HUDEP-2 (cell line): Measurements from ENCODE around the gene CACNA2D3.

Experiments used
- DNase-seq, 76 experiments: peaks; one replicate each; lab custom pipeline; 2025; ENCODE audit not compliant: unreplicated experiment in 76 of 76; lab: John Stamatoyannopoulos, UW

CACNA2D3 gene

GRCh38 chr3:54321520-54321919, 199.2 kb downstream of the CACNA2D3 start:
- no peak for DNase-seq

GRCh38 chr3:54322354-54322753, 200.0 kb downstream of the CACNA2D3 start:
- no peak for DNase-seq

- no peak for DNase-seq
Measured at GRCh38 chr3:54324103-54324502, 201.8 kb downstream of the CACNA2D3 start.

- DNase-seq = no peak
Measured at GRCh38 chr3:54326951-54327350, 204.6 kb downstream of the CACNA2D3 start.

- DNase-seq = no peak
Measured at GRCh38 chr3:54331341-54331740, 209.0 kb downstream of the CACNA2D3 start.

- DNase-seq = no peak
Measured at GRCh38 chr3:54337846-54338245, 215.5 kb downstream of the CACNA2D3 start.

GRCh38 chr3:54339608-54340007, 217.3 kb downstream of the CACNA2D3 start:
- DNase-seq = no peak

GRCh38 chr3:54341811-54342210, 219.5 kb downstream of the CACNA2D3 start:
- no peak for DNase-seq

GRCh38 chr3:54342676-54343075, 220.3 kb downstream of the CACNA2D3 start:
- DNase-seq = no peak

GRCh38 chr3:54343495-54343894, 221.1 kb downstream of the CACNA2D3 start:
- DNase-seq = no peak

- DNase-seq = no peak
Measured at GRCh38 chr3:54344601-54345231, 222.4 kb downstream of the CACNA2D3 start.

GRCh38 chr3:54345847-54346375, 223.6 kb downstream of the CACNA2D3 start:
- no peak for DNase-seq

- no peak for DNase-seq
Measured at GRCh38 chr3:54347060-54347459, 224.7 kb downstream of the CACNA2D3 start.

- no peak for DNase-seq
Measured at GRCh38 chr3:54347933-54348332, 225.6 kb downstream of the CACNA2D3 start.

- peak in 42 of 76 experiments; percentile 0 to 57 (median 21) for DNase-seq
Measured at GRCh38 chr3:54349231-54349652, 226.9 kb downstream of the CACNA2D3 start.

GRCh38 chr3:54349691-54350090, 227.3 kb downstream of the CACNA2D3 start:
- no peak for DNase-seq

GRCh38 chr3:54353546-54353945, 231.2 kb downstream of the CACNA2D3 start:
- DNase-seq = no peak

GRCh38 chr3:54353946-54354345, 231.6 kb downstream of the CACNA2D3 start:
- no peak for DNase-seq

GRCh38 chr3:54355800-54356199, 233.4 kb downstream of the CACNA2D3 start:
- DNase-seq = no peak

GRCh38 chr3:54356261-54357045, 234.1 kb downstream of the CACNA2D3 start:
- no peak for DNase-seq

- DNase-seq = no peak
Measured at GRCh38 chr3:54357301-54357700, 234.9 kb downstream of the CACNA2D3 start.

GRCh38 chr3:54358316-54358715, 236.0 kb downstream of the CACNA2D3 start:
- no peak for DNase-seq
